Suprapubic skin (tissue), 4 donors: ENCODE results near the gene HBD. TPM values are rescaled to one million over a fixed set of nuclear protein-coding genes. Genes with fewer than 3 reads are reported as not detected.

Experiments used
- DNase-seq, 2 donors: peaks; one replicate each; pipeline ENCODE4 v3.0.0-alpha.2; 2019; ENCODE audit warnings: low spot score in 2 of 2
- H3K27ac ChIP-seq: fragments of 200-600 bp; sonication (generic); one replicate; pipeline ENCODE4 v1.5.1; 2019
- H3K27me3 ChIP-seq: fragments of 200-600 bp; sonication (generic); one replicate; pipeline ENCODE4 v1.5.1; 2019
- H3K36me3 ChIP-seq: fragments of 200-600 bp; sonication (generic); one replicate; pipeline ENCODE4 v1.5.1; 2019
- H3K4me1 ChIP-seq: fragments of 200-600 bp; sonication (generic); one replicate; pipeline ENCODE4 v1.5.1; 2019
- H3K4me3 ChIP-seq: fragments of 200-600 bp; sonication (generic); one replicate; pipeline ENCODE4 v1.5.1; 2019; ENCODE audit warnings: mild to moderate bottlenecking
- H3K9me3 ChIP-seq: fragments of 200-600 bp; sonication (generic); one replicate; pipeline ENCODE4 v1.5.1; 2019
- EP300 ChIP-seq: sonication (generic); formaldehyde crosslinking; IDR thresholded peaks from one replicate; pipeline ENCODE4 v1.6.1; 2017; ENCODE audit warnings: antibody characterized with exemption
- POLR2A ChIP-seq, 2 donors: fragments of 450-650 bp; IDR thresholded peaks; one replicate each; pipeline ENCODE4 v1.6.1; 2017; ENCODE audit warnings: antibody characterized with exemption in 2 of 2, mild to moderate bottlenecking in 2 of 2, moderate library complexity in 2 of 2
- POLR2AphosphoS5 ChIP-seq, 3 donors: sonication (generic); formaldehyde crosslinking; IDR thresholded peaks; one replicate each; pipeline ENCODE4 v1.6.1; 2017; ENCODE audit warnings: antibody characterized with exemption in 3 of 3
- WGBS: methylation state at CpG from one replicate; pipeline ENCODE4 v1.1.5; 2018; 5-methylcytosine and 5-hydroxymethylcytosine counted together
- total RNA-seq, 4 donors: library from RNA; depleted of rRNA; stranded (reverse); fragments of >200 nt; gene quantifications; one replicate each; pipeline ENCODE4 v1.1.0, GENCODE V29; 2016
- TF ChIP-seq, protein P1 (sequence below), 2 donors: fragments of 200-600 bp in 1 of 2; fragments of 450-650 bp in 1 of 2; sonication (generic) in 1 of 2; IDR thresholded peaks; one replicate each; pipeline ENCODE4 v1.5.1; 2016 to 2019; ENCODE audit warnings: antibody characterized with exemption in 2 of 2, mild to moderate bottlenecking in 1 of 2, moderate library complexity in 1 of 2

HBD gene
- total RNA-seq, 4 donors from 2014 or later = not detected

- no peaks in the 10 kb centered on the region for H3K36me3 ChIP-seq
- H3K4me1 ChIP-seq = no peaks in the 10 kb centered on the region
- TF ChIP-seq EP300 (no peak), POLR2A (IDR thresholded peaks at IDR 0.05) (no peak)
- TF ChIP-seq, protein P1, sequence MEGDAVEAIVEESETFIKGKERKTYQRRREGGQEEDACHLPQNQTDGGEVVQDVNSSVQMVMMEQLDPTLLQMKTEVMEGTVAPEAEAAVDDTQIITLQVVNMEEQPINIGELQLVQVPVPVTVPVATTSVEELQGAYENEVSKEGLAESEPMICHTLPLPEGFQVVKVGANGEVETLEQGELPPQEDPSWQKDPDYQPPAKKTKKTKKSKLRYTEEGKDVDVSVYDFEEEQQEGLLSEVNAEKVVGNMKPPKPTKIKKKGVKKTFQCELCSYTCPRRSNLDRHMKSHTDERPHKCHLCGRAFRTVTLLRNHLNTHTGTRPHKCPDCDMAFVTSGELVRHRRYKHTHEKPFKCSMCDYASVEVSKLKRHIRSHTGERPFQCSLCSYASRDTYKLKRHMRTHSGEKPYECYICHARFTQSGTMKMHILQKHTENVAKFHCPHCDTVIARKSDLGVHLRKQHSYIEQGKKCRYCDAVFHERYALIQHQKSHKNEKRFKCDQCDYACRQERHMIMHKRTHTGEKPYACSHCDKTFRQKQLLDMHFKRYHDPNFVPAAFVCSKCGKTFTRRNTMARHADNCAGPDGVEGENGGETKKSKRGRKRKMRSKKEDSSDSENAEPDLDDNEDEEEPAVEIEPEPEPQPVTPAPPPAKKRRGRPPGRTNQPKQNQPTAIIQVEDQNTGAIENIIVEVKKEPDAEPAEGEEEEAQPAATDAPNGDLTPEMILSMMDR (IDR thresholded peaks at IDR 0.05) = no peak
- no peaks in the 10 kb centered on the region for H3K9me3 ChIP-seq
- no peaks in the 10 kb centered on the region for H3K27me3 ChIP-seq
- WGBS = 83% methylated on average over 1 of the region's 1 CpG
- H3K27ac ChIP-seq = no peak overlapping the region
- DNase-seq = no peak
- no peak overlapping the region for H3K4me3 ChIP-seq
Measured at GRCh38 chr11:5233307-5233706, 976 bp downstream of the HBD start.

GRCh38 chr11:5232821-5233220 lies 1.5 kb downstream of the HBD start:
- TF ChIP-seq, protein P1 (IDR thresholded peaks at IDR 0.05) = no peak
- no peak for TF ChIP-seq EP300
- TF ChIP-seq POLR2AphosphoS5 (IDR thresholded peaks at IDR 0.05) = no peak
- no peak for TF ChIP-seq POLR2A (IDR thresholded peaks at IDR 0.05)
- WGBS = 93% methylated on average over 2 of the region's 2 CpGs
- Histone ChIP-seq H3K27ac (no peak overlapping the region), H3K27me3 (no peaks in the 10 kb centered on the region), H3K9me3 (no peaks in the 10 kb centered on the region), H3K4me1 (no peaks in the 10 kb centered on the region), H3K4me3 (no peak overlapping the region), H3K36me3 (no peaks in the 10 kb centered on the region)
- DNase-seq = no peak

GRCh38 chr11:5232176-5232575 lies 2.1 kb downstream of the HBD start:
- Histone ChIP-seq H3K36me3 (no peaks in the 10 kb centered on the region), H3K9me3 (no peaks in the 10 kb centered on the region), H3K27me3 (no peaks in the 10 kb centered on the region), H3K4me1 (no peaks in the 10 kb centered on the region), H3K4me3 (no peak overlapping the region), H3K27ac (no peak overlapping the region)
- WGBS = 43% methylated on average over 3 of the region's 3 CpGs
- no peak for DNase-seq
- no peak for TF ChIP-seq EP300
- TF ChIP-seq POLR2AphosphoS5 (IDR thresholded peaks at IDR 0.05) = no peak
- TF ChIP-seq POLR2A (IDR thresholded peaks at IDR 0.05) = no peak
- TF ChIP-seq, protein P1 (IDR thresholded peaks at IDR 0.05) = no peak

DNA sequence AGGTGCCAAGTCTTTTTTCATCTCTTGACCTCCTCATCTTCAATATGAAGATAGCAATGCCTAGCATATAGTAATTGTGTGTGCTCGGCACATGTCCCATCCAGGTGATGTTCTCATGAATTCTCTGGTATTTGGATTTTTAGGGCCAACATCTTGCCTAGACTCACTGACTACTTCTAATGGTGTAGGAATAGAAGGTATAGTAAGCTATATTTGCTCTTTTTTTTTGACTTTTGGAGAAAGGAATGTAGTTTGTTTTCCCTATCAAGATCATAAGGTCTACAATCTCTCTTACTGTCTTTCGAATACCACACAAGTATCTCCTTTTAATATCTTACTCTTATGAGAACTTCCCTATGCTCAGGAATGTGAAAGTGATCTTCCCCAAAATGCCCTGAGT lies 3.2 kb downstream of the HBD start:
- H3K27me3 ChIP-seq = no peaks in the 10 kb centered on the region
- TF ChIP-seq POLR2AphosphoS5 (IDR thresholded peaks at IDR 0.05) (no peak), POLR2A (IDR thresholded peaks at IDR 0.05) (no peak), EP300 (no peak)
- TF ChIP-seq, protein P1 (IDR thresholded peaks at IDR 0.05) = no peak
- H3K36me3 ChIP-seq = no peaks in the 10 kb centered on the region
- no peaks in the 10 kb centered on the region for H3K4me1 ChIP-seq
- no peak overlapping the region for H3K27ac ChIP-seq
- no peak overlapping the region for H3K4me3 ChIP-seq
- WGBS = 80% methylated on average over 2 of the region's 2 CpGs
- no peaks in the 10 kb centered on the region for H3K9me3 ChIP-seq
- DNase-seq = no peak

DNA sequence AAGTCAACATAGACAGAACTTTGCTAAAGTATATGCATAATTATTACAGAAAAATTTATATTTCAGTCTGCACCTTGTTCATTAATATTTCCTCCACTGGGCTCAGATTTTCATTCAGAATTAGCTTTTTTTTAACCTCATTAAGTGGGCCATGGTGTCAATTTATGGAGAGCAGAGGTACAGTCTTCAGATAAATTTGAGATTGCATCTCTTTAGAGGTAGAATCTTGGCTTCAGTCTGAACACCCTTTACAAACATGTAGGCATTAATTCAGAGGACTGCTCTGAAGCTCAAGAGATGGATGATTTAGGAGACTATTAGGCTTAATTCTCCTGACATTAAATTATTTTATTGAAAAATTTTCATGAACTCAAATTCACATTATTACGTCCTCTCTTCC lies 4.0 kb downstream of the HBD start:
- Histone ChIP-seq H3K4me1 (no peaks in the 10 kb centered on the region), H3K9me3 (no peaks in the 10 kb centered on the region), H3K27ac (no peak overlapping the region), H3K36me3 (no peaks in the 10 kb centered on the region), H3K27me3 (no peaks in the 10 kb centered on the region), H3K4me3 (no peak overlapping the region)
- WGBS = 85% methylated on average over 1 of the region's 1 CpG
- DNase-seq = no peak
- TF ChIP-seq POLR2A (IDR thresholded peaks at IDR 0.05) = no peak
- no peak for TF ChIP-seq POLR2AphosphoS5 (IDR thresholded peaks at IDR 0.05)
- TF ChIP-seq, protein P1 (IDR thresholded peaks at IDR 0.05) = no peak
- TF ChIP-seq EP300 = no peak
